NT2/D1 (cell line): Measurements from ENCODE around the gene NCOA3.

Experiments used
- DNase-seq: peaks from one replicate; pipeline ENCODE4 v3.0.0-alpha.2; 2011; ENCODE audit warnings: low read depth, low spot score
- H3K27me3 ChIP-seq: 2 replicates; pipeline ENCODE4 v1.6.0; 2011; ENCODE audit warnings: mild to moderate bottlenecking; ENCODE audit not compliant: insufficient read length, insufficient read depth
- H3K36me3 ChIP-seq: 2 replicates; pipeline ENCODE4 v1.6.1; 2011; ENCODE audit warnings: mild to moderate bottlenecking, low read length, mixed read lengths; ENCODE audit not compliant: insufficient read depth, insufficient read length
- H3K4me1 ChIP-seq: 2 replicates; pipeline ENCODE4 v1.5.1; 2011; ENCODE audit not compliant: insufficient read depth, insufficient read length
- H3K4me3 ChIP-seq: 2 replicates; pipeline ENCODE4 v1.5.1; 2011; ENCODE audit warnings: low read depth; ENCODE audit not compliant: insufficient read length
- H3K9ac ChIP-seq: 2 replicates; pipeline ENCODE4 v1.6.0; 2011; ENCODE audit warnings: low read depth; ENCODE audit not compliant: insufficient read length
- H3K9me3 ChIP-seq: 2 replicates; pipeline ENCODE4 v1.5.1; 2011; ENCODE audit warnings: mild to moderate bottlenecking, low read length; ENCODE audit not compliant: insufficient read depth
- SUZ12 ChIP-seq: IDR thresholded peaks from 2 replicates; pipeline ENCODE4 v1.6.1; 2011; ENCODE audit not compliant: insufficient read length, insufficient read depth; ENCODE audit errors: extremely low read depth
- YY1 ChIP-seq: IDR thresholded peaks from 2 replicates; pipeline ENCODE4 v1.6.1; 2011; ENCODE audit not compliant: insufficient read length, insufficient read depth
- ZNF274 ChIP-seq: IDR thresholded peaks from 2 replicates; pipeline ENCODE4 v1.6.1; 2011; ENCODE audit warnings: mild to moderate bottlenecking, low read depth, low read length

Gene NCOA3

GRCh38 chr20:47668313-47669151 is 166.8 kb downstream of the NCOA3 start:
- no peaks in the 10 kb centered on the region for H3K9me3 ChIP-seq
- H3K36me3 ChIP-seq = peaks cover 87% of the 10 kb centered on the region
- H3K9ac ChIP-seq = no peak overlapping the region
- H3K4me3 ChIP-seq = no peak overlapping the region
- no peaks in the 10 kb centered on the region for H3K27me3 ChIP-seq
- peaks cover 15% of the 10 kb centered on the region for H3K4me1 ChIP-seq
- TF ChIP-seq SUZ12 = no peak
- TF ChIP-seq ZNF274 = no peak
- no peak for TF ChIP-seq YY1
- no peak for DNase-seq

GRCh38 chr20:47669152-47669425 is 167.4 kb downstream of the NCOA3 start:
- Histone ChIP-seq H3K27me3 (no peaks in the 10 kb centered on the region), H3K4me3 (no peak overlapping the region), H3K36me3 (peaks cover 90% of the 10 kb centered on the region), H3K4me1 (peaks cover 11% of the 10 kb centered on the region), H3K9me3 (no peaks in the 10 kb centered on the region), H3K9ac (no peak overlapping the region)
- DNase-seq = no peak
- TF ChIP-seq YY1 = no peak
- no peak for TF ChIP-seq ZNF274
- no peak for TF ChIP-seq SUZ12

- TF ChIP-seq ZNF274 = no peak
- no peak for TF ChIP-seq SUZ12
- no peak for TF ChIP-seq YY1
- Histone ChIP-seq H3K36me3 (peaks cover 90% of the 10 kb centered on the region), H3K9ac (no peak overlapping the region), H3K27me3 (no peaks in the 10 kb centered on the region), H3K4me3 (no peak overlapping the region), H3K4me1 (peaks cover 7% of the 10 kb centered on the region), H3K9me3 (no peaks in the 10 kb centered on the region)
- DNase-seq = no peak
Observed at GRCh38 chr20:47669489-47669888, 167.8 kb downstream of the NCOA3 start.

GRCh38 chr20:47669927-47670890 is 168.5 kb downstream of the NCOA3 start:
- H3K36me3 ChIP-seq = peaks cover 90% of the 10 kb centered on the region
- H3K9ac ChIP-seq = no peak overlapping the region
- no peaks in the 10 kb centered on the region for H3K9me3 ChIP-seq
- no peak for DNase-seq
- H3K4me3 ChIP-seq = no peak overlapping the region
- H3K27me3 ChIP-seq = no peaks in the 10 kb centered on the region
- TF ChIP-seq ZNF274 (no peak), YY1 (no peak), SUZ12 (no peak)
- H3K4me1 ChIP-seq = peaks cover 5% of the 10 kb centered on the region

- Histone ChIP-seq H3K36me3 (peaks cover 89% of the 10 kb centered on the region), H3K9ac (no peak overlapping the region), H3K4me3 (no peak overlapping the region), H3K4me1 (peaks cover 3% of the 10 kb centered on the region), H3K9me3 (no peaks in the 10 kb centered on the region), H3K27me3 (no peaks in the 10 kb centered on the region)
- TF ChIP-seq SUZ12 (no peak), ZNF274 (no peak), YY1 (no peak)
- DNase-seq = no peak
Observed at GRCh38 chr20:47670913-47671312, 169.2 kb downstream of the NCOA3 start.

- Histone ChIP-seq H3K36me3 (peaks cover 90% of the 10 kb centered on the region), H3K4me1 (peaks cover 3% of the 10 kb centered on the region), H3K4me3 (no peak overlapping the region), H3K9me3 (no peaks in the 10 kb centered on the region), H3K9ac (peak overlapping the region; percentile 18), H3K27me3 (no peaks in the 10 kb centered on the region)
- TF ChIP-seq ZNF274 (no peak), YY1 (no peak), SUZ12 (no peak)
- no peak for DNase-seq
Observed at GRCh38 chr20:47672166-47672565, 170.5 kb downstream of the NCOA3 start.

- TF ChIP-seq SUZ12 (no peak), ZNF274 (no peak), YY1 (no peak)
Observed at GRCh38 chr20:47672886-47673670, 171.4 kb downstream of the NCOA3 start.

More at GRCh38 chr20:47672886-47673670, 171.4 kb downstream of the NCOA3 start:
- peaks cover 88% of the 10 kb centered on the region for H3K36me3 ChIP-seq
- no peak for DNase-seq
- H3K27me3 ChIP-seq = no peaks in the 10 kb centered on the region
- H3K9ac ChIP-seq = no peak overlapping the region
- peaks cover 5% of the 10 kb centered on the region for H3K4me1 ChIP-seq
- H3K4me3 ChIP-seq = no peak overlapping the region
- no peaks in the 10 kb centered on the region for H3K9me3 ChIP-seq
